Medulla oblongata (tissue), 1 donor: ENCODE results near the gene SNAI3.

ENCODE experiments used
- DNase-seq: peaks from one replicate; pipeline ENCODE4 v3.0.0-alpha.2; 2015; ENCODE audit errors: extremely low spot score

Gene SNAI3

DNA sequence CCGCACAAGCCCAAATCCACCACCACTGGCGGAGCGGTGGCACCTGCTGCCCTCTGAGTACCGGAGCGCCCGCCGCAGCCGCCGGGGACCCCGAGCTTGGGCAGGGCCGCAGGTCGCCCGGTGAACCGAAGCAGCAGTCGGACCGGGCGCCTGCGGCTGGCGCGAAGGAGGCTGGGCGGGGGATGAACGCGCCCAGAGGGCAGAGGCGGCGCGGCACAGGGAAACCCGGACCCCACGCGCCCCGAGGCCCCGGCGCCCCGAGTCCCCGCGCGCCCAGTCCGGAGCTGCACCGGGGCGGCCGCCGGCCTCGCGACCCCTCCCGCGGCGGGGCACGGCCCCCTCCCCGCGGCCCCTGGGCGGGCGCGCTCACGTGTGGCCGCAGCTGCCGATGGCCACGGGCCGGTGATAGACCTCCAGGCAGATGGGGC is 19.5 kb upstream of the SNAI3 start:
- no peak for DNase-seq

DNA sequence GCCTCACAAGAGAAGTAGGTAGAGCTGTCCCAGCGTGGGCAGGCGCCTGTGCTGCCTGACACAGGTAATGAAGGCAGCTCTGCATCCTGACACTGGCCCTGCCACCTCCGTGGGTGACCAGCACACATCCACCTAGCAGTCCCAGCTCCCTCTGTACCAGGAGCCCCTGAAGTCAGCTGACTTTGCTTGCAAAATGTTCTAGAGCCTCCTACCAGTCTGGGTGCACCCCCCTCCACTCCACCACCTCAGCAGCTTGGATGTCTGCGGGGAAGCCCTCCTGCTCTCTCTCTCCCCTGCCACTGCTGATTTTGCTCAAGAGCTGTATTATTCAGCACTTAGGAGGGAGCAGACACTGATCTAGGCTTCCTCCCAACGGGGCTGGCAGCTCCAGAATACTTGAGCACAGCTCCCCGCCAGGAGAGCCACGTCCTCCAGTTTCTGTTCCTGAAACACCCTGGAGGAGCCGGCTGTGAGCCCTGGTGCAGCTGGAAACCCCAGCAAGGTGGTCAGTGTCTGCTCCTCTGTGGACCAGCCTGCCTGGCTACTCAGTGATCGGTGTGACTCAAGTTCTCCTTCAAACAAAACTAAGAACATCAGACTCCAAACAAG is 18.9 kb upstream of the SNAI3 start:
- DNase-seq, result peak; percentile 68

DNA sequence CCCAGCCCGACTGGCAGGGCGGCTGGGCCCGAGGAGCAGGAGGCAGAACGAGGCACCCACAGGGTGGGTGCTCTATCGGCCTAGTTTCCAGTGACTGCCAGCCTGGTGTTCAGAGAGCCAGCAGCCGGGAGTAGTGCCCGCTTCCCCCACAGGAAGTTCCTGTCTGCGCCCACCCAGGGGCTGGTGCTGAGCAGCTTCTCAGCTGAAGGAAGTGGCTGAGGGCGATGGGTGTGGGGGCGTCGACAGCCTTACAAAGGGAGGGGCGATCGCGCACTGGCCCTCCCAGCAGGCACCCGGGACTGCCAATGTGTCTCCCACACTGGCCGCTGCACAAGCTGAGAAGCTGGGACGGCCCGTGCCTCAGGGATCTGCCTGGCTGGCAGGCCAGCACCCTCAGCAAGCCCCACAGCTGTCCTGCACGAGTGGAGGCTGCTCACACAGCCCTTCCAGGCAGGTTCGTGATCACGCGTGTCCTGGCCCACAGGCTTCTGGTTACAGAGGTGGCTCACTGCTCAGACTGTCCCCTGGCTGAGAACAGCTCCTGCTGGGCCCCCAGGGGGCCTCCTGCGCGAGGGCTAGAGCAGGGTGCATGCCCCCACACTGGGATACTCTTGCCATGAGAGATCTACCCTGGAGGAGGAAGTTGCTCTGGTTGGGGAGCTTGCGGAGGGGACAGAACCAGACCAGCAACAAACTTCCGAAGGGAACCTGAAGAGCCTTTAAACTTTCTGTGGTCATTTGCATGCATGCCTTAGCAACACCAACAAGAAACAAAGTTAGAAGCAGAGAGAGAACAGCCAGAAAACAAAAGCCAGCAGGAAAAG is 17.4 kb upstream of the SNAI3 start:
- DNase-seq, result peak; percentile 77

DNA sequence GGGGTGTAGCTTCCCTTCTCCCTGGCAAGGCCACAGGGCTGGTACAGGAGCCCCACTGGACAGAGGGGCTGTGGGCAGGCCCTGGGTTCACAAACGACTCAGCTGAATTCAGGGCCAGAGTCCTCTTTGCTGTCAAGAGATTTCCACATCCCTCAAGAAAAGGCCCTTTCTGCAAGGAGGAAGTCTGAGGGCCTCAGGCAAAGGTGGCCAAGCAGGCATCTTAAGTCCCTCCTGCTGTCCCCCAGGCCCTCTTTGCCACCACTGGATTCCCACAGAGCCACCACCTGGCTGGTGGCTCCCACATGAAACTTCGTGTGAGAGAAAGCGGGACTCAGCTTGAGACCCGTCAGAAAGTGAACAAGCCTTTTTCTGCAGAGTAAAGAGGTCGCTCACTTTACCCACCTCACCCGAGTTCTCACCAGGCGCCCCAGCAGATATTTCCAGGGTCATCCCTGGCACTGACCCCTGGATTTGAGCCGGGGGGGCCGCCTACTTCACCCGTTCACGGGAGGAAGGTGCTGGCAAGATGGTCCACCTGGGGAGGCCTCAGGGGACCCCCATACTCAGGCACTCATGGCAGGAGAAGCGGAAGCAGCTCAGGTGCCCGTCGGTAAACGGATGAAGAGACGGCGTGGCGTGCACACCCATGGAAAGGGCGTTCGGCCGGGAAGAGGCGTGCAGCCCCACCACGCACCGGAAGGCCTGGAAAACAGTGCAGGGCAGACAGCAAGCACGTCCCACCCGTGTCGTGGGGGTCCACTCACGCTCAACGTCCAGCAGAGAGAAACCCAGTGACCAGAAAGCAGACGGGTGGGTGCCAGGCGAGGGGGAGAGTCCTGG is 16.3 kb upstream of the SNAI3 start:
- no peak for DNase-seq

DNA sequence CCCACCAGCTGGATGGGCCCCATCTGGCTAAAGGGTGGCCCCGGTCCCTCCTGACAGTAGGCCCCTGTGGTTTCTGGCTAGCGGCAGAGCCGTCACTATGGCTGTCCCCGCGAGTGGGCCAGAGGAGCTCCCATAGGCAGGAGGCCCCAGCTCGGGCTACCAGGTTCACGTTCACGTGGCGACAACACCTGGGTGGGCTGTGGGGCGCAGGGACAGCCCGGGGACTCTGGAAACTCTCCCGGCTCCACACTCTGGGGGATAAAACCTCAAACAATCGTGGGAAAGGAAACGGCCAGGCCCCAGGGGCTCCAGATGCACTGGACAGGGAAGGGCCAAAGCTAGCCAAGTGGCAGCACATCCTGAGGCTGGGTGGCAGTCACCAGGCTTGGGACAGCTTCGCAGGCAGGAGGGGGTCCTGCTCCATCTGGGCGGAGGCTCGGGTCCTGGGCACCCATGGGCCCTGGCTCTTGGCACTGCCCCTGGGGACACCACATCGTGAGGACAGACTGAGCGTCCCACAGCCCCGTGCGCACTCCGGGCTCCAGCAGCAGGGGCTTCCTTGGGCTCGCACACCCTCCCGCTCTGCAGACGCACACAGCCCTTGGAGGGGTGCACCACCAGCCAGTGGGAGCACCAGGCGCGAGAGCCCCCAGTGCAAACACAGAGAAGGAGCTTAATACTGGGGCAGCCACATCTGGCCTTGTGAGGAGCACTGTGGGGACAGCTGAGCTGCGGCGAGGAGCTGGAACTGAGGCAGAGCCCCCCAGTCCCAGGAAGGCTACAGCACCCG is 15.5 kb upstream of the SNAI3 start:
- no peak for DNase-seq

GRCh38 chr16:88700636-88701482 is 14.6 kb upstream of the SNAI3 start:
- peak; percentile 84 for DNase-seq

DNA sequence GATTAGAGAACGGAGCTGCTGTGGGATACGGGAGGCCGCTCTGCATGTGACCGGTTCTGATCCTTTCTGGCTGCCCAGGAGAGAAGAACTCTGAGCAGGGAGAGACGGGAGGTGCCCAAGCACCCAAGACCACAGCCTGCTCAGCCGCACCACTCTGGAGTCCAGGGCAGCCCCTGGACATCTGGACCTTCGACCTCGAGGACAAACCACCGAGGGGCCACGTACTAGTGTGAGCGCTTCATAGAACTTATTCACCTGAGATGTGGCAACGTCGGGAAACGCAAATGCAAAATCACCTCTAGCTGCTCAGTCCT is 14.0 kb upstream of the SNAI3 start:
- no peak for DNase-seq

DNA sequence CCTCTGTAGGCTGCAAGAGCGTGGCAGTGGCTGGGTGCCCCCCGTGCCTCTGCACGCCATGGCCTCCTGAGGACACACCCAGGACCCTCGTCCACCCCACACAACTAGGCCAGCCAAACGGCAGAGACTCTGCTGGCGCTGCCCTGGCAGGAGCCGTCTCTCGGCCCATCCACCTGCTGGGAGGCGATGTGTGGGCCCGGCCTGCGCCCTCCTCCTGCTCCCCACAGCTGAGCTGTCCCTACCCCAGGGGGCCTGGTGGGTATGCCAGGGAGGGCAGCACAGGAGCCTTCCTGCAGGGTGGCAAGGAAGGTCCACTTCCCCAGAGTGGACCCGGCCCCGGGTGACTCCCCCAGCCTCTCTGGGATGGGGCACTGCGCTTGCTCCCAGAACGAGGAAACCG is 12.9 kb upstream of the SNAI3 start:
- no peak for DNase-seq

GRCh38 chr16:88698646-88699045 is 12.3 kb upstream of the SNAI3 start:
- DNase-seq, result no peak

DNA sequence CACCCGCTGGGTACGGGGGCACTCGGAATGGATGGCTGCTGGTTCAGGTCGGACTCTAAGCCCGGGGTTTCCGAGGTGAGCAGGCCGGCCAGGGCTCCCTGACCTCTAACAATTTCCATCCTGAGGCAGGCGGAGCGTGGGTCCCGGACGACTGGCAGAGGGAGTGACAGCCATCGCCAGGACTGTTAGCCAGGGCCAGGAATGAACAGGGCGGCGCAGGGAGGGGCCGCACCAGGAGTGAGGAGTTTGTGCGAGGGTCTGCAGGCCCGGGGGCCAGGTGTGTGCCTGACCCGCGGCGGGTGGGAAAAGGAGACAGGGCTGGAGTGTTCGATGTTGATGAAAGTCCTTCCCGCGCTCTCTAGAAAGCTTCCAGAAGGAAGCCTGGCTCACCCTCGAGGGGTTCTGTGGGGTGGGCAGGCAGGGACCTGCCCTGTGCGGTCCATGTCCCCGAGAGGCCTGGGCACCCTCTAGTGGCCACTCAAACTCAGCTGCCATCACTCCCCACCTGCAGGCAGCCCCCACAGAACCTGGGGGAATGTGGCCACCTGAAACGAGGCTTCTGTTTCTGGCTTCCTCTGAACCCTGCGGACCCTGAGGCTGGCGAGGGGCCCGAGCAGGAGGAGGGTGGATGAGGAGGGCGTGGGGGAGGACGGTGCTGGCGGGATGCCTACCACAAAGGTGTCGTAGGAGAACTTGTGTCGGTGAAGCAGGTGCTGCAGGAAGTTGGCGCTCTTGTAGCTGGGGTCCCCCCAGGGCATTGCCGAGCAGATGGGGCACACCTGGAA is 11.7 kb upstream of the SNAI3 start:
- no peak for DNase-seq

- no peak for DNase-seq
Observed at GRCh38 chr16:88697116-88697830, 11.0 kb upstream of the SNAI3 start.

- no peak for DNase-seq
Observed at GRCh38 chr16:88696441-88696840, 10.1 kb upstream of the SNAI3 start.

GRCh38 chr16:88695753-88696152 is 9.4 kb upstream of the SNAI3 start:
- no peak for DNase-seq

GRCh38 chr16:88695218-88695617 is 8.9 kb upstream of the SNAI3 start:
- DNase-seq, result no peak

GRCh38 chr16:88694221-88695087 is 8.1 kb upstream of the SNAI3 start:
- DNase-seq, result no peak

DNA sequence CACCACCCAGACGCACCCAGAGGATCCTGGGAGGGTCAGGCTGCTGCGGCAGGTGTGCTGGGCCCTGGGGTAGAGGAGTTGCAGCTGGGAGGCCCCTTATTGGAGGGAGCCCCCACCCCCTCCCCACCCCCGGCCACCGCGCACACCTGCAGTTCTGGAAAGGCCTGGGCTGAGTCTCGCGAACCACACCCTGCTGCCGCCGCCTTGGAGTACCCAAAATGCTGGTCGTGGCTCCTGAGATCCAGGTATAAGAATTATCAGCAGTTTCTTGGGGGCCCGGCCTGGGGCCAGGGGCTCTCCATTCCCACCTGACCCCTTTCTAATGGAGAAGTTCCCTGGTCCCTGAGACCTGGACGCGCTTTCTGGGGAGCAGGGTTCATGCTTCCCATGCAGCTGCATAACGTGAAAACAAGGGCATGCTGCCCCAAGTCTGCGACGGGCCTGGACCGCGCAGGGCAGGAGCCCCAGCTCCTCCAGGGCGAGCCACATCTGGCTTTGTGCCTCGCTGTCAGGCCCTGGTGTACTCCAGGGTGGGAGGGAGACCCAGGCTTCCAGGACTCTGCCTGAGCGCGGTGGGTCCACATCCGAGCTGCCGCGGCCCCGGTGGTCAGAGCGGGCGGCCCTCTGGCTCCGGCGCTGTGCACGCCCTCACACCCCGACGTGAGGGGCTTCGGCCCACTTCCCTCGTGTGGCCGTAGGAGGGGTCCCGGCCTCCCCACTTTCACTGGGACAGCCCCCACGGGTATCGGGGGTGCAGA is 7.3 kb upstream of the SNAI3 start:
- no peak for DNase-seq

- DNase-seq, result no peak
Observed at GRCh38 chr16:88692861-88693260, 6.6 kb upstream of the SNAI3 start.
